H1 (cell line): ENCODE measurements around the gene GOLGA3. TPM values are rescaled to one million over a fixed set of nuclear protein-coding genes. Genes with fewer than 3 reads are reported as not detected.

ENCODE experiments used
- ASH2L ChIP-seq: fragments of 200-600, 300-600 bp; sonication (generic); IDR thresholded peaks from one replicate; pipeline ENCODE4 v1.7.1; 2017; ENCODE audit warnings: low read length
- KDM4A ChIP-seq: IDR thresholded peaks from one replicate; pipeline ENCODE4 v1.7.1; 2012; ENCODE audit warnings: low read depth, mild to moderate bottlenecking, moderate library complexity, low read length, inconsistent platforms; ENCODE audit not compliant: severe bottlenecking
- NRF1 ChIP-seq: IDR thresholded peaks from 2 replicates; pipeline ENCODE4 v1.6.1; 2011; ENCODE audit warnings: mild to moderate bottlenecking, low read depth, low read length, improper control_type of control experiment
- polyA plus RNA-seq, 7 experiments: library from polyadenylated mRNA; depleted of rRNA in 3 of 7; stranded (reverse) in 5 of 7; unstranded in 2 of 7; fragments of >200 nt in 5 of 7; fragments of 200-250 nt in 2 of 7; gene quantifications; 1 replicate in 5 of 7; 2 replicates in 1 of 7; 4 replicates in 1 of 7; pipeline versions ENCODE4 v1.2.1 to v1.2.3, GENCODE V29; 2011 to 2013; ENCODE audit warnings: missing spikeins in 2 of 7, mixed read lengths in 2 of 7
- total RNA-seq: library from RNA; stranded (reverse); fragmentation: NEBNext Ultra II Directional; extraction: Animal tissue kit (Norgen Biotek cat#: 25700); gene quantifications from 2 replicates; pipeline ENCODE4 v1.2.1, GENCODE V29; 2021
- TF ChIP-seq, protein P1 (sequence below), 3 experiments: IDR thresholded peaks; 1 replicate in 2 of 3; 2 replicates in 1 of 3; pipeline versions ENCODE4 v1.5.1 to v1.6.1; 2011; ENCODE audit warnings: low read length in 3 of 3, mild to moderate bottlenecking in 3 of 3, inconsistent platforms in 2 of 3, low read depth in 1 of 3, moderate library complexity in 1 of 3; ENCODE audit not compliant: insufficient read depth in 1 of 3; ENCODE audit errors: control extremely low read depth in 1 of 3

Gene GOLGA3
- total and polyA plus RNA-seq, 2 of the 8 experiments (the other 6 are each of a cell fraction or from before 2014, with no cell fraction given) = 6.4 to 33.1 TPM

GRCh38 chr12:132739600-132740312 is 88.9 kb downstream of the GOLGA3 start (continued):
- TF ChIP-seq, protein P1, sequence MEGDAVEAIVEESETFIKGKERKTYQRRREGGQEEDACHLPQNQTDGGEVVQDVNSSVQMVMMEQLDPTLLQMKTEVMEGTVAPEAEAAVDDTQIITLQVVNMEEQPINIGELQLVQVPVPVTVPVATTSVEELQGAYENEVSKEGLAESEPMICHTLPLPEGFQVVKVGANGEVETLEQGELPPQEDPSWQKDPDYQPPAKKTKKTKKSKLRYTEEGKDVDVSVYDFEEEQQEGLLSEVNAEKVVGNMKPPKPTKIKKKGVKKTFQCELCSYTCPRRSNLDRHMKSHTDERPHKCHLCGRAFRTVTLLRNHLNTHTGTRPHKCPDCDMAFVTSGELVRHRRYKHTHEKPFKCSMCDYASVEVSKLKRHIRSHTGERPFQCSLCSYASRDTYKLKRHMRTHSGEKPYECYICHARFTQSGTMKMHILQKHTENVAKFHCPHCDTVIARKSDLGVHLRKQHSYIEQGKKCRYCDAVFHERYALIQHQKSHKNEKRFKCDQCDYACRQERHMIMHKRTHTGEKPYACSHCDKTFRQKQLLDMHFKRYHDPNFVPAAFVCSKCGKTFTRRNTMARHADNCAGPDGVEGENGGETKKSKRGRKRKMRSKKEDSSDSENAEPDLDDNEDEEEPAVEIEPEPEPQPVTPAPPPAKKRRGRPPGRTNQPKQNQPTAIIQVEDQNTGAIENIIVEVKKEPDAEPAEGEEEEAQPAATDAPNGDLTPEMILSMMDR (IDR thresholded peaks at IDR 0.05; ENCODE audit: control extremely low read depth in 1 of 3, insufficient read depth in 1 of 3, low read depth in 1 of 3, low read length in 3 of 3) = no peak
- no peak for TF ChIP-seq KDM4A
- TF ChIP-seq ASH2L = no peak
- no peak for TF ChIP-seq NRF1
